HepG2 (cell line): ENCODE results near the gene AFG1L. TPM values are rescaled to one million over a fixed set of nuclear protein-coding genes. Genes with fewer than 3 reads are reported as not detected.

Source experiments
- ARID2 ChIP-seq: sonication (generic); formaldehyde crosslinking; IDR thresholded peaks from 2 replicates; pipeline ENCODE4 v1.8.1; 2022; ENCODE audit warnings: mild to moderate bottlenecking, missing genetic modification reagents, borderline replicate concordance
- ETS1 ChIP-seq: sonication (generic); formaldehyde crosslinking; IDR thresholded peaks from 2 replicates; pipeline ENCODE4 v1.4.0; 2020; ENCODE audit warnings: missing genetic modification reagents
- MEF2D ChIP-seq: sonication (generic); formaldehyde crosslinking; IDR thresholded peaks from 2 replicates; pipeline ENCODE4 v1.5.1; 2020; ENCODE audit warnings: mild to moderate bottlenecking, missing genetic modification reagents
- NFE2L1 ChIP-seq: sonication (generic); formaldehyde crosslinking; IDR thresholded peaks from 2 replicates; pipeline ENCODE4 v1.4.0; 2020; ENCODE audit warnings: missing genetic modification reagents, mild to moderate bottlenecking, borderline replicate concordance
- TGIF2 ChIP-seq: IDR thresholded peaks from 2 replicates; pipeline ENCODE4 v1.6.1; 2016; ENCODE audit warnings: control low read depth, missing compliant biosample characterization
- ZKSCAN1 ChIP-seq: fragments of 150-350 bp; IDR thresholded peaks from 2 replicates; pipeline ENCODE4 v1.6.1; 2014; ENCODE audit warnings: low read length
- ZNF180 ChIP-seq: sonication (generic); formaldehyde crosslinking; IDR thresholded peaks from 2 replicates; pipeline ENCODE4 v1.4.0; 2020; ENCODE audit warnings: low read depth, missing genetic modification reagents, borderline replicate concordance
- ZNF232 ChIP-seq: sonication (generic); formaldehyde crosslinking; IDR thresholded peaks from 2 replicates; pipeline ENCODE4 v1.4.0; 2020; ENCODE audit warnings: missing genetic modification reagents, borderline replicate concordance
- ZNF468 ChIP-seq: sonication (generic); formaldehyde crosslinking; IDR thresholded peaks from 2 replicates; pipeline ENCODE4 v1.8.0; 2022; ENCODE audit warnings: mild to moderate bottlenecking, moderate library complexity, missing genetic modification reagents
- ZNF570 ChIP-seq: sonication (generic); formaldehyde crosslinking; IDR thresholded peaks from 2 replicates; pipeline ENCODE4 v1.4.0; 2020; ENCODE audit warnings: mild to moderate bottlenecking, missing genetic modification reagents, borderline replicate concordance
- ZNF749 ChIP-seq: sonication (generic); formaldehyde crosslinking; IDR thresholded peaks from 2 replicates; pipeline ENCODE4 v1.8.0; 2022; ENCODE audit warnings: mild to moderate bottlenecking, missing genetic modification reagents, moderate library complexity, borderline replicate concordance
- ZNF761 ChIP-seq: sonication (generic); formaldehyde crosslinking; conservative IDR thresholded peaks from 2 replicates; pipeline ENCODE4 v1.4.0; 2020; ENCODE audit warnings: mild to moderate bottlenecking, missing genetic modification reagents
- polyA plus RNA-seq, 8 experiments: library from polyadenylated mRNA; depleted of rRNA in 3 of 8; stranded (reverse) in 7 of 8; unstranded in 1 of 8; fragments of >200 nt; fragmentation: Illumina TruSeq in 4 of 8; extraction: Trizol in 4 of 8; gene quantifications; 2 replicates each; pipeline versions ENCODE4 v1.2.1 to v1.2.3, GENCODE V29; 2011 to 2016; ENCODE audit warnings: low read depth in 4 of 8, missing spikeins in 1 of 8, mixed read lengths in 1 of 8; ENCODE audit not compliant: insufficient read depth in 1 of 8
- total RNA-seq, 5 experiments: library from RNA; depleted of rRNA; stranded (reverse); fragments of >200 nt; fragmentation: Illumina TruSeq; extraction: Trizol; gene quantifications; 2 replicates each; pipeline ENCODE4 v1.2.3, GENCODE V29; 2016; ENCODE audit warnings: low read depth in 1 of 5
- TF ChIP-seq, protein P1 (sequence below), 2 experiments: fragments of 450-650 bp in 1 of 2; sonication (generic) in 1 of 2; formaldehyde crosslinking in 1 of 2; IDR thresholded peaks; 2 replicates each; pipeline versions ENCODE4 v1.6.1 to v1.8.0; 2016 to 2022; ENCODE audit warnings: antibody characterized with exemption in 1 of 2, mild to moderate bottlenecking in 1 of 2, missing genetic modification reagents in 1 of 2
- TF ChIP-seq, protein P2 (sequence below): sonication (generic); formaldehyde crosslinking; IDR thresholded peaks from 2 replicates; pipeline ENCODE4 v1.4.0; 2020; ENCODE audit warnings: missing genetic modification reagents, borderline replicate concordance
- TF ChIP-seq, protein P3 (sequence below): IDR thresholded peaks from 2 replicates; pipeline ENCODE4 v1.6.1; 2016; ENCODE audit warnings: low read depth, borderline replicate concordance

Gene AFG1L
- total and polyA plus RNA-seq, 2 of the 13 experiments (the other 11 are each of a cell fraction or from before 2014, with no cell fraction given) = 3.1 to 14.0 TPM

DNA sequence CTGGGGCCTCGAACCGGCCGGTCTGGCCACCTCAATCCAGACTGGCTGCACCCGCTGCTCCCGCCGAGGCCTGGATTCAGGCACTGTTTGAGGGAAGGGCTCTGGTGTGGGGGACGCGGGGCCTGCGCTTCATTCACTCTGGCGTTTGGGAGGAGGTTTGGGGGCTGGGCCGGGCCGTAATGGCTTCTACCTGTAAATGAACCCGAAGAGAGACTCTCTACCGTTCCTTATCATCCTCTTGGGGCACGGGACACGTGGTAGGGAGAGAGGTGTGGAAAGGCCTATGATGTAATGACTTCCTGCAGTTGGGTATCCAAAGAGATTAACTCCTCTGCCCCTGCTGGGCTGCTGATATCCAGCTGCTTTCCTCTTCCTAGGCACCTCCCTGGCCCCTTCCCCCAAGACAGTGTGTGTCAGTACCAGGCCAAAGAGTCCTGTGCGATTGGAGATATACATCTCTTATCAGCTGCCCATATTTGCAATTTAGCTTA, 267.7 kb downstream of the AFG1L start (continued):
- no peak for TF ChIP-seq ETS1
- TF ChIP-seq, protein P1, sequence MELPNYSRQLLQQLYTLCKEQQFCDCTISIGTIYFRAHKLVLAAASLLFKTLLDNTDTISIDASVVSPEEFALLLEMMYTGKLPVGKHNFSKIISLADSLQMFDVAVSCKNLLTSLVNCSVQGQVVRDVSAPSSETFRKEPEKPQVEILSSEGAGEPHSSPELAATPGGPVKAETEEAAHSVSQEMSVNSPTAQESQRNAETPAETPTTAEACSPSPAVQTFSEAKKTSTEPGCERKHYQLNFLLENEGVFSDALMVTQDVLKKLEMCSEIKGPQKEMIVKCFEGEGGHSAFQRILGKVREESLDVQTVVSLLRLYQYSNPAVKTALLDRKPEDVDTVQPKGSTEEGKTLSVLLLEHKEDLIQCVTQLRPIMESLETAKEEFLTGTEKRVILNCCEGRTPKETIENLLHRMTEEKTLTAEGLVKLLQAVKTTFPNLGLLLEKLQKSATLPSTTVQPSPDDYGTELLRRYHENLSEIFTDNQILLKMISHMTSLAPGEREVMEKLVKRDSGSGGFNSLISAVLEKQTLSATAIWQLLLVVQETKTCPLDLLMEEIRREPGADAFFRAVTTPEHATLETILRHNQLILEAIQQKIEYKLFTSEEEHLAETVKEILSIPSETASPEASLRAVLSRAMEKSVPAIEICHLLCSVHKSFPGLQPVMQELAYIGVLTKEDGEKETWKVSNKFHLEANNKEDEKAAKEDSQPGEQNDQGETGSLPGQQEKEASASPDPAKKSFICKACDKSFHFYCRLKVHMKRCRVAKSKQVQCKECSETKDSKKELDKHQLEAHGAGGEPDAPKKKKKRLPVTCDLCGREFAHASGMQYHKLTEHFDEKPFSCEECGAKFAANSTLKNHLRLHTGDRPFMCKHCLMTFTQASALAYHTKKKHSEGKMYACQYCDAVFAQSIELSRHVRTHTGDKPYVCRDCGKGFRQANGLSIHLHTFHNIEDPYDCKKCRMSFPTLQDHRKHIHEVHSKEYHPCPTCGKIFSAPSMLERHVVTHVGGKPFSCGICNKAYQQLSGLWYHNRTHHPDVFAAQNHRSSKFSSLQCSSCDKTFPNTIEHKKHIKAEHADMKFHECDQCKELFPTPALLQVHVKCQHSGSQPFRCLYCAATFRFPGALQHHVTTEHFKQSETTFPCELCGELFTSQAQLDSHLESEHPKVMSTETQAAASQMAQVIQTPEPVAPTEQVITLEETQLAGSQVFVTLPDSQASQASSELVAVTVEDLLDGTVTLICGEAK (IDR thresholded peaks at IDR 0.05) = no peak
- TF ChIP-seq, protein P1 (CRISPR knock-in tag; IDR thresholded peaks at IDR 0.05) = no peak; the same call in 1 of the 2 replicates
- TF ChIP-seq, protein P2, sequence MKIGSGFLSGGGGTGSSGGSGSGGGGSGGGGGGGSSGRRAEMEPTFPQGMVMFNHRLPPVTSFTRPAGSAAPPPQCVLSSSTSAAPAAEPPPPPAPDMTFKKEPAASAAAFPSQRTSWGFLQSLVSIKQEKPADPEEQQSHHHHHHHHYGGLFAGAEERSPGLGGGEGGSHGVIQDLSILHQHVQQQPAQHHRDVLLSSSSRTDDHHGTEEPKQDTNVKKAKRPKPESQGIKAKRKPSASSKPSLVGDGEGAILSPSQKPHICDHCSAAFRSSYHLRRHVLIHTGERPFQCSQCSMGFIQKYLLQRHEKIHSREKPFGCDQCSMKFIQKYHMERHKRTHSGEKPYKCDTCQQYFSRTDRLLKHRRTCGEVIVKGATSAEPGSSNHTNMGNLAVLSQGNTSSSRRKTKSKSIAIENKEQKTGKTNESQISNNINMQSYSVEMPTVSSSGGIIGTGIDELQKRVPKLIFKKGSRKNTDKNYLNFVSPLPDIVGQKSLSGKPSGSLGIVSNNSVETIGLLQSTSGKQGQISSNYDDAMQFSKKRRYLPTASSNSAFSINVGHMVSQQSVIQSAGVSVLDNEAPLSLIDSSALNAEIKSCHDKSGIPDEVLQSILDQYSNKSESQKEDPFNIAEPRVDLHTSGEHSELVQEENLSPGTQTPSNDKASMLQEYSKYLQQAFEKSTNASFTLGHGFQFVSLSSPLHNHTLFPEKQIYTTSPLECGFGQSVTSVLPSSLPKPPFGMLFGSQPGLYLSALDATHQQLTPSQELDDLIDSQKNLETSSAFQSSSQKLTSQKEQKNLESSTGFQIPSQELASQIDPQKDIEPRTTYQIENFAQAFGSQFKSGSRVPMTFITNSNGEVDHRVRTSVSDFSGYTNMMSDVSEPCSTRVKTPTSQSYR = 0 out of 2 replicates have a peak, but pooled peaks have one; percentile 39
- no peak for TF ChIP-seq ZNF232 (CRISPR knock-in tag)
- TF ChIP-seq NFE2L1 = no peak
- TF ChIP-seq ZNF570 = no peak
- no peak for TF ChIP-seq ZNF761 (CRISPR knock-in tag)
- TF ChIP-seq ARID2 (CRISPR knock-in tag) = no peak
- TF ChIP-seq ZNF749 = no peak
- no peak for TF ChIP-seq ZNF468 (CRISPR knock-in tag)
- TF ChIP-seq TGIF2 (CRISPR knock-in tag) = peak; percentile 65; the same call in 1 of the 2 replicates
- TF ChIP-seq MEF2D (CRISPR knock-in tag) = peak; percentile 65; the same call in 1 of the 2 replicates
- TF ChIP-seq, protein P3, sequence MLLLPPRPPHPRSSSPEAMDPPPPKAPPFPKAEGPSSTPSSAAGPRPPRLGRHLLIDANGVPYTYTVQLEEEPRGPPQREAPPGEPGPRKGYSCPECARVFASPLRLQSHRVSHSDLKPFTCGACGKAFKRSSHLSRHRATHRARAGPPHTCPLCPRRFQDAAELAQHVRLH (CRISPR knock-in tag) = 0 out of 2 replicates have a peak, but pooled peaks have one; percentile 25
- TF ChIP-seq ZNF180 (CRISPR knock-in tag) = no peak
- TF ChIP-seq ZKSCAN1 = no peak
